Loucy (cell line): ENCODE data around the gene DMBX1.

Experiments used
- H2AFZ ChIP-seq: fragments of 200-600 bp; sonication (generic); 2 replicates; pipeline ENCODE4 v1.6.0; 2016; ENCODE audit warnings: antibody characterized with exemption, mild to moderate bottlenecking, low read length, moderate library complexity
- H3F3A ChIP-seq: fragments of 200-600 bp; 2 replicates; pipeline ENCODE4 v1.6.0; 2016; ENCODE audit warnings: antibody characterized with exemption, low read depth, mild to moderate bottlenecking
- H3K27me3 ChIP-seq: fragments of 200-600 bp; sonication (generic); 2 replicates; pipeline ENCODE4 v1.6.1; 2014; ENCODE audit warnings: low read length, mild to moderate bottlenecking; ENCODE audit not compliant: insufficient read depth, poor library complexity, severe bottlenecking
- H3K36me3 ChIP-seq: fragments of 200-600 bp; sonication (generic); 2 replicates; pipeline ENCODE4 v1.6.1; 2016; ENCODE audit warnings: low read length; ENCODE audit not compliant: insufficient read depth
- H3K4me1 ChIP-seq: fragments of 200-600 bp; sonication (generic); 2 replicates; pipeline ENCODE4 v1.5.1; 2014; ENCODE audit warnings: low read length, mild to moderate bottlenecking; ENCODE audit not compliant: insufficient read depth, poor library complexity, severe bottlenecking
- H3K4me2 ChIP-seq: fragments of 200-600 bp; sonication (generic); 2 replicates; pipeline ENCODE4 v1.6.0; 2014; ENCODE audit warnings: antibody characterized with exemption, low read length, low read depth, mild to moderate bottlenecking; ENCODE audit not compliant: poor library complexity, severe bottlenecking
- H3K4me3 ChIP-seq: fragments of 200-600 bp; sonication (generic); 2 replicates; pipeline ENCODE4 v1.5.1; 2014; ENCODE audit warnings: low read length, mild to moderate bottlenecking, mixed read lengths; ENCODE audit not compliant: poor library complexity, severe bottlenecking
- H3K79me2 ChIP-seq: fragments of 200-600 bp; sonication (generic); 2 replicates; pipeline ENCODE4 v1.6.1; 2014; ENCODE audit warnings: low read length; ENCODE audit not compliant: insufficient read depth
- H3K9ac ChIP-seq: fragments of 200-600 bp; sonication (generic); 2 replicates; pipeline ENCODE4 v1.6.0; 2014; ENCODE audit warnings: mild to moderate bottlenecking, low read depth, low read length, moderate library complexity; ENCODE audit not compliant: poor library complexity, severe bottlenecking
- H3K9me2 ChIP-seq: fragments of 200-600 bp; sonication (generic); replicated peaks from 2 replicates; pipeline ENCODE4 v1.6.1; 2016; ENCODE audit warnings: low read depth, low read length, mixed read lengths
- H3K9me3 ChIP-seq: fragments of 200-600 bp; sonication (generic); 2 replicates; pipeline ENCODE4 v1.6.1; 2014; ENCODE audit warnings: mild to moderate bottlenecking, antibody characterized with exemption, low read length, low read depth; ENCODE audit not compliant: insufficient read depth
- H4K20me1 ChIP-seq: fragments of 200-600 bp; sonication (generic); 2 replicates; pipeline ENCODE4 v1.6.0; 2014; ENCODE audit warnings: antibody characterized with exemption, low read length, mild to moderate bottlenecking; ENCODE audit not compliant: insufficient read depth, poor library complexity, severe bottlenecking
- EZH2phosphoT487 ChIP-seq: fragments of 200-600 bp; IDR thresholded peaks from 2 replicates; pipeline ENCODE4 v1.6.1; 2018; ENCODE audit warnings: antibody characterized with exemption, mild to moderate bottlenecking, moderate library complexity, borderline replicate concordance
- TF ChIP-seq, protein P1 (sequence below): fragments of 200-600 bp; sonication (generic); conservative IDR thresholded peaks from 2 replicates; pipeline ENCODE4 v1.5.1; 2014; ENCODE audit warnings: mild to moderate bottlenecking, antibody characterized with exemption, low read length

The DMBX1 gene

GRCh38 chr1:46471848-46472492, 17.7 kb upstream of the DMBX1 start:
- Histone ChIP-seq H3K4me1 (no peaks in the 10 kb centered on the region), H3K9ac (no peak overlapping the region), H3K4me2 (no peak overlapping the region), H3K27me3 (peaks cover 4% of the 10 kb centered on the region), H3K9me2 (no peaks in the 10 kb centered on the region), H3K36me3 (no peaks in the 10 kb centered on the region), H3F3A (no peaks in the 10 kb centered on the region), H3K4me3 (no peak overlapping the region), H2AFZ (no peak overlapping the region), H4K20me1 (no peaks in the 10 kb centered on the region), H3K9me3 (no peaks in the 10 kb centered on the region), H3K79me2 (no peaks in the 10 kb centered on the region)
- no peak for TF ChIP-seq EZH2phosphoT487
- TF ChIP-seq, protein P1, sequence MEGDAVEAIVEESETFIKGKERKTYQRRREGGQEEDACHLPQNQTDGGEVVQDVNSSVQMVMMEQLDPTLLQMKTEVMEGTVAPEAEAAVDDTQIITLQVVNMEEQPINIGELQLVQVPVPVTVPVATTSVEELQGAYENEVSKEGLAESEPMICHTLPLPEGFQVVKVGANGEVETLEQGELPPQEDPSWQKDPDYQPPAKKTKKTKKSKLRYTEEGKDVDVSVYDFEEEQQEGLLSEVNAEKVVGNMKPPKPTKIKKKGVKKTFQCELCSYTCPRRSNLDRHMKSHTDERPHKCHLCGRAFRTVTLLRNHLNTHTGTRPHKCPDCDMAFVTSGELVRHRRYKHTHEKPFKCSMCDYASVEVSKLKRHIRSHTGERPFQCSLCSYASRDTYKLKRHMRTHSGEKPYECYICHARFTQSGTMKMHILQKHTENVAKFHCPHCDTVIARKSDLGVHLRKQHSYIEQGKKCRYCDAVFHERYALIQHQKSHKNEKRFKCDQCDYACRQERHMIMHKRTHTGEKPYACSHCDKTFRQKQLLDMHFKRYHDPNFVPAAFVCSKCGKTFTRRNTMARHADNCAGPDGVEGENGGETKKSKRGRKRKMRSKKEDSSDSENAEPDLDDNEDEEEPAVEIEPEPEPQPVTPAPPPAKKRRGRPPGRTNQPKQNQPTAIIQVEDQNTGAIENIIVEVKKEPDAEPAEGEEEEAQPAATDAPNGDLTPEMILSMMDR: no peak

DNA sequence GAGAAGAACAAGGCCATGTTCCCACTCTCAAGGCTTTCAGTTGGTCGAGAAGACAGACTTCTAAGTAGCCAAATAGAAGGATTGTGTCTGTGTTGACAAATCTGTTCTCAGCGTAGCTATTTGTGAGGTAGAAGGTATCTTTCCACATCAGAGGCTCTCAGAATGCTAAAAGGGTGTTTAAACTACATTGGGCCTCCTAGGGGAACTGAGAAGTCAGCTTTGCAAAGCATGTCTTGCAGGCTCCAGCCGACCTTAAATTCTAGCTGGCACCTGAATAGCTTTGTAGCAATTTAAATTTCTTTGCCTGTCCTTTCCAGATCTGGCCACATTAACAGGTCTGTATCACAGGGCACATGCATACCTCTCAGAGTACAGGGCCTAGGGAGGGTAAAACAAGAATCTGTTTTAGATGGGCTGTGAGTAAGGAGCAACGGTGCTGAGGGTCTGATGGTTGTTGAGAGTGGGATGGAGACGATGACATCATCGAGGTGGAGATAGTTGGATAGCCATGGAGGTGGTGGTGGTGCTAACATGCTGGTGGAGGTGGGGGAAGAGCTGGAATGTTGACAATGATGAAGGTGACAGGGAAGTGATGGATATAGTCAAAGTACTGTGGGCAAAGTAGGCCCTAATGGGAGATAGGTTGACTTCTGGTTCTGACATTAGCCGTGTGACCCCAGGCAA, 17.0 kb upstream of the DMBX1 start:
- TF ChIP-seq, protein P1: no peak
- TF ChIP-seq EZH2phosphoT487: no peak
- Histone ChIP-seq H3K9me3 (no peaks in the 10 kb centered on the region), H3K4me3 (no peak overlapping the region), H3K9me2 (no peaks in the 10 kb centered on the region), H3K79me2 (no peaks in the 10 kb centered on the region), H3F3A (no peaks in the 10 kb centered on the region), H2AFZ (no peak overlapping the region), H3K4me2 (no peak overlapping the region), H4K20me1 (no peaks in the 10 kb centered on the region), H3K9ac (no peak overlapping the region), H3K36me3 (no peaks in the 10 kb centered on the region), H3K27me3 (no peaks in the 10 kb centered on the region), H3K4me1 (no peaks in the 10 kb centered on the region)

GRCh38 chr1:46473991-46474390, 15.6 kb upstream of the DMBX1 start:
- H3K36me3 ChIP-seq: no peaks in the 10 kb centered on the region
- H3K4me2 ChIP-seq: no peak overlapping the region
- no peak overlapping the region for H3K9ac ChIP-seq
- H3K4me3 ChIP-seq: no peak overlapping the region
- no peaks in the 10 kb centered on the region for H3K27me3 ChIP-seq
- no peaks in the 10 kb centered on the region for H3K4me1 ChIP-seq
- H3F3A ChIP-seq: no peaks in the 10 kb centered on the region
- no peaks in the 10 kb centered on the region for H3K9me2 ChIP-seq
- no peak overlapping the region for H2AFZ ChIP-seq
- no peaks in the 10 kb centered on the region for H4K20me1 ChIP-seq
- no peaks in the 10 kb centered on the region for H3K79me2 ChIP-seq
- no peaks in the 10 kb centered on the region for H3K9me3 ChIP-seq
- TF ChIP-seq EZH2phosphoT487: no peak
- TF ChIP-seq, protein P1: no peak
